ENCODE data around the gene GALNT4.

The GALNT4 gene

GRCh38 chr12:89528434-89528833 lies 3.8 kb upstream of the GALNT4 start:
- DNase-seq: no peak

- peak; percentile 90 for DNase-seq
Measured at GRCh38 chr12:89525824-89526770, 1.5 kb upstream of the GALNT4 start, which contains the start of gene POC1B. Gene POC1B, minus strand, starts transcription at chr12:89526047. Its CDS starts 152 bp downstream, at chr12:89525895.

GRCh38 chr12:89525305-89525823 lies 768 bp upstream of the GALNT4 start:
- no peak for DNase-seq

GRCh38 chr12:89523843-89524540 lies 604 bp downstream of the GALNT4 start:
- no peak for DNase-seq

- no peak for DNase-seq
Measured at GRCh38 chr12:89523393-89523792, 1.2 kb downstream of the GALNT4 start.

- DNase-seq: no peak
Measured at GRCh38 chr12:89521364-89522223, 3.0 kb downstream of the GALNT4 start.

GRCh38 chr12:89517720-89518119 lies 6.9 kb downstream of the GALNT4 start:
- DNase-seq: no peak

GRCh38 chr12:89516633-89517032 lies 8.0 kb downstream of the GALNT4 start:
- DNase-seq: no peak

GRCh38 chr12:89514751-89515150 lies 9.8 kb downstream of the GALNT4 start:
- no peak for DNase-seq

- no peak for DNase-seq
Measured at GRCh38 chr12:89513544-89513943, 11.1 kb downstream of the GALNT4 start.

- DNase-seq: no peak
Measured at GRCh38 chr12:89507015-89507824, 17.4 kb downstream of the GALNT4 start.

GRCh38 chr12:89506050-89506449 lies 18.5 kb downstream of the GALNT4 start:
- no peak for DNase-seq

- no peak for DNase-seq
Measured at GRCh38 chr12:89504560-89505346, 19.8 kb downstream of the GALNT4 start.

GRCh38 chr12:89501793-89502192 lies 22.8 kb downstream of the GALNT4 start:
- no peak for DNase-seq

- no peak for DNase-seq
Measured at GRCh38 chr12:89499857-89500256, 24.7 kb downstream of the GALNT4 start.

- DNase-seq: no peak
Measured at GRCh38 chr12:89497467-89497866, 27.1 kb downstream of the GALNT4 start.

- DNase-seq: no peak
Measured at GRCh38 chr12:89497005-89497404, 27.6 kb downstream of the GALNT4 start.

- no peak for DNase-seq
Measured at GRCh38 chr12:89494411-89495231, 30.0 kb downstream of the GALNT4 start.

GRCh38 chr12:89493670-89494302 lies 30.8 kb downstream of the GALNT4 start:
- no peak for DNase-seq
